GM23338 (cell line): ENCODE data around the gene SEC14L1.

Source experiments
- CREB1 ChIP-seq: fragments of 250-450 bp; sonication (Bioruptor Pico); IDR thresholded peaks from 2 replicates; pipeline ENCODE4 v1.5.0; 2020; ENCODE audit warnings: low read depth, mild to moderate bottlenecking, moderate library complexity
- CTCF ChIP-seq, 2 experiments: fragments of 200-600 bp in 1 of 2; sonication (generic) in 1 of 2; conservative IDR thresholded peaks; 2 replicates each; pipeline versions ENCODE4 v1.5.1 to v1.6.1; 2016 to 2017; ENCODE audit warnings: antibody characterized with exemption in 2 of 2, low read depth in 2 of 2, mild to moderate bottlenecking in 2 of 2, moderate library complexity in 1 of 2
- ETS1 ChIP-seq: IDR thresholded peaks from 2 replicates; pipeline ENCODE4 v1.6.1; 2016; ENCODE audit warnings: antibody characterized with exemption
- EZH2 ChIP-seq: fragments of 200-600 bp; sonication (generic); IDR thresholded peaks from one replicate; pipeline ENCODE4 v1.8.0; 2017; ENCODE audit warnings: antibody characterized with exemption, mild to moderate bottlenecking, low read depth; ENCODE audit not compliant: unreplicated experiment
- EZH2phosphoT487 ChIP-seq: fragments of 200-600 bp; sonication (generic); IDR thresholded peaks from one replicate; pipeline ENCODE4 v1.8.1; 2018; ENCODE audit warnings: antibody characterized with exemption; ENCODE audit not compliant: unreplicated experiment
- POLR2AphosphoS5 ChIP-seq: IDR thresholded peaks from 2 replicates; pipeline ENCODE4 v1.6.1; 2016; ENCODE audit warnings: antibody characterized with exemption, low read depth
- REST ChIP-seq: IDR thresholded peaks from one replicate; pipeline ENCODE4 v1.6.1; 2018; ENCODE audit warnings: antibody characterized with exemption; ENCODE audit not compliant: unreplicated experiment
- STAT1 ChIP-seq: IDR thresholded peaks from one replicate; pipeline ENCODE4 v1.6.1; 2016; ENCODE audit warnings: antibody characterized with exemption; ENCODE audit not compliant: unreplicated experiment
- ZNF114 ChIP-seq: fragments of 250-450 bp; sonication (Bioruptor Pico); IDR thresholded peaks from 2 replicates; pipeline ENCODE4 v1.5.0; 2020; ENCODE audit warnings: mild to moderate bottlenecking, moderate library complexity

GRCh38 chr17:77145612-77146245, 5.0 kb downstream of the SEC14L1 start:
- peak in 1 of 2 experiments; percentile 28; a peak in 1 of 4 replicates for TF ChIP-seq CTCF (conservative IDR thresholded peaks at IDR 0.05; ENCODE audit: low read depth in 2 of 2)
- TF ChIP-seq POLR2AphosphoS5: no peak
- TF ChIP-seq EZH2phosphoT487: no peak
- no peak for TF ChIP-seq REST
- TF ChIP-seq CREB1 (CRISPR knock-in tag): no peak
- no peak for TF ChIP-seq EZH2
- TF ChIP-seq ETS1: no peak
- TF ChIP-seq STAT1: no peak
- TF ChIP-seq ZNF114 (CRISPR knock-in tag): no peak
